Activated CD4-positive, alpha-beta memory T cell treated with anti-CD3 and anti-CD28 coated beads, Interleukin-2, amount 10 ng/mL, durations not matched to agents 7 days and 5 days (primary cell): ENCODE data around the gene VASN. TPM values are rescaled to one million over a fixed set of nuclear protein-coding genes. Genes with fewer than 3 reads are reported as not detected.

Experiments
- CTCF ChIA-PET: fragments of 350-600 bp; sonication (Branson Sonifier 250); formaldehyde crosslinking; loops from one replicate; lab custom pipeline; 2021; ENCODE audit warnings: antibody characterized with exemption, inconsistent platforms; lab: Charles Lee
- POLR2A ChIA-PET: fragments of 350-600 bp; sonication (Branson Sonifier 250); formaldehyde crosslinking; loops from one replicate; lab custom pipeline; 2021; ENCODE audit warnings: antibody characterized with exemption; lab: Charles Lee
- DNase-seq: peaks from one replicate; pipeline ENCODE4 v3.0.0-alpha.2; 2020
- H3K27ac Mint-ChIP-seq: one replicate; pipeline ENCODE4 v1.8.0; 2021; ENCODE audit warnings: mild to moderate bottlenecking, mixed read lengths
- H3K27me3 Mint-ChIP-seq: one replicate; pipeline ENCODE4 v1.8.0; 2021; ENCODE audit warnings: mixed read lengths
- H3K36me3 Mint-ChIP-seq: one replicate; pipeline ENCODE4 v1.8.0; 2021; ENCODE audit warnings: low read depth, mixed read lengths
- H3K4me1 Mint-ChIP-seq: one replicate; pipeline ENCODE4 v1.8.0; 2021; ENCODE audit warnings: mixed read lengths
- H3K4me3 Mint-ChIP-seq: one replicate; pipeline ENCODE4 v1.8.0; 2021; ENCODE audit warnings: mild to moderate bottlenecking, mixed read lengths
- H3K9me3 Mint-ChIP-seq: one replicate; pipeline ENCODE4 v1.8.0; 2021; ENCODE audit warnings: mixed read lengths
- total RNA-seq, 2 experiments: library from RNA; stranded (reverse); gene quantifications; one replicate each; pipeline ENCODE4 v1.2.3, GENCODE V29; 2021

VASN gene
- total RNA-seq, 2 experiments from 2014 or later, result 0.08 TPM; not detected in 1

GRCh38 chr16:4350787-4351659 is 20.6 kb upstream of the VASN start, which contains the start of gene PAM16:
Gene PAM16, minus strand, starts transcription at chr16:4351321. Its CDS starts 87 bp downstream, at chr16:4351234.
- ChIA-PET POLR2A (interaction anchor here (0.6 to 2.7 kb wide), 15 partner anchors 9 to 527 kb away, joined by 3 to 17 read pairs (median 4); partner anchors contain the start of genes DNAJA3 and HMOX2), CTCF (interaction anchor here (1.0 to 3.0 kb wide), 10 partner anchors 8 to 125 kb away, joined by 3 to 15 read pairs (median 4); partner anchors contain the start of gene HMOX2)
- H3K36me3 Mint-ChIP-seq, result peaks cover 18% of the 10 kb centered on the region
- peak; percentile 98 for DNase-seq
- H3K27me3 Mint-ChIP-seq, result no peaks in the 10 kb centered on the region
- H3K27ac Mint-ChIP-seq, result peak within 1 kb of the TSS; percentile 85
- H3K4me3 Mint-ChIP-seq, result peak within 1 kb of the TSS; percentile 93
- H3K9me3 Mint-ChIP-seq, result no peaks in the 10 kb centered on the region
- H3K4me1 Mint-ChIP-seq, result peaks cover 28% of the 10 kb centered on the region

GRCh38 chr16:4351880-4352279 is 19.8 kb upstream of the VASN start:
- POLR2A ChIA-PET, result interaction anchor here (0.7 to 2.7 kb wide), 8 partner anchors 12 to 265 kb away, joined by 3 to 17 read pairs (median 4); partner anchors contain the start of gene DNAJA3
- Mint-ChIP-seq H3K27ac (peak overlapping the region; percentile 85), H3K36me3 (peaks cover 18% of the 10 kb centered on the region), H3K27me3 (no peaks in the 10 kb centered on the region), H3K4me3 (peak overlapping the region; percentile 47), H3K4me1 (peaks cover 28% of the 10 kb centered on the region), H3K9me3 (no peaks in the 10 kb centered on the region)
- CTCF ChIA-PET, result interaction anchor here (0.6 to 3.0 kb wide), 3 partner anchors 42 to 98 kb away, joined by 3 to 15 read pairs (median 15); no protein-coding TSS in a partner anchor
- no peak for DNase-seq

GRCh38 chr16:4352843-4353242 is 18.8 kb upstream of the VASN start:
- Mint-ChIP-seq H3K4me3 (no peak overlapping the region), H3K36me3 (peaks cover 21% of the 10 kb centered on the region), H3K9me3 (no peaks in the 10 kb centered on the region), H3K4me1 (peaks cover 28% of the 10 kb centered on the region), H3K27me3 (no peaks in the 10 kb centered on the region), H3K27ac (no peak overlapping the region)
- ChIA-PET POLR2A (no interaction called here), CTCF (no interaction called here)
- DNase-seq, result no peak

GRCh38 chr16:4353675-4354074 is 18.0 kb upstream of the VASN start:
- Mint-ChIP-seq H3K27ac (peak overlapping the region; percentile 59), H3K4me3 (no peak overlapping the region), H3K36me3 (peaks cover 27% of the 10 kb centered on the region), H3K27me3 (no peaks in the 10 kb centered on the region), H3K4me1 (peaks cover 24% of the 10 kb centered on the region), H3K9me3 (no peaks in the 10 kb centered on the region)
- ChIA-PET POLR2A (interaction anchor here (1.3 kb wide), 1 partner anchor 11 kb away, joined by 4 read pairs; no protein-coding TSS in a partner anchor), CTCF (no interaction called here)
- DNase-seq, result no peak

- no peaks in the 10 kb centered on the region for H3K27me3 Mint-ChIP-seq
- H3K9me3 Mint-ChIP-seq, result no peaks in the 10 kb centered on the region
- peaks cover 31% of the 10 kb centered on the region for H3K36me3 Mint-ChIP-seq
- H3K27ac Mint-ChIP-seq, result no peak overlapping the region
- ChIA-PET POLR2A (interaction anchor here (1.3 kb wide), 1 partner anchor 10 kb away, joined by 4 read pairs; no protein-coding TSS in a partner anchor), CTCF (no interaction called here)
- no peak overlapping the region for H3K4me3 Mint-ChIP-seq
- no peak for DNase-seq
- peaks cover 20% of the 10 kb centered on the region for H3K4me1 Mint-ChIP-seq
Measured at GRCh38 chr16:4354512-4355409, 16.9 kb upstream of the VASN start.

GRCh38 chr16:4356820-4357219 is 14.8 kb upstream of the VASN start:
- ChIA-PET CTCF (no interaction called here), POLR2A (no interaction called here)
- DNase-seq, result no peak
- no peaks in the 10 kb centered on the region for H3K27me3 Mint-ChIP-seq
- H3K9me3 Mint-ChIP-seq, result no peaks in the 10 kb centered on the region
- H3K4me3 Mint-ChIP-seq, result no peak overlapping the region
- no peak overlapping the region for H3K27ac Mint-ChIP-seq
- peaks cover 6% of the 10 kb centered on the region for H3K4me1 Mint-ChIP-seq
- H3K36me3 Mint-ChIP-seq, result peaks cover 41% of the 10 kb centered on the region

GRCh38 chr16:4358236-4358635 is 13.4 kb upstream of the VASN start:
- POLR2A ChIA-PET, result no interaction called here
- Mint-ChIP-seq H3K27ac (no peak overlapping the region), H3K9me3 (no peaks in the 10 kb centered on the region)

GRCh38 chr16:4358831-4359561 is 12.7 kb upstream of the VASN start:
- Mint-ChIP-seq H3K27me3 (no peaks in the 10 kb centered on the region), H3K9me3 (no peaks in the 10 kb centered on the region), H3K4me3 (no peak overlapping the region), H3K27ac (no peak overlapping the region), H3K36me3 (peaks cover 52% of the 10 kb centered on the region), H3K4me1 (no peaks in the 10 kb centered on the region)
- POLR2A ChIA-PET, result interaction anchor here (1.0 kb wide), 1 partner anchor 9 kb away, joined by 3 read pairs; no protein-coding TSS in a partner anchor
- CTCF ChIA-PET, result interaction anchor here (1.0 to 1.7 kb wide), 3 partner anchors 8 to 190 kb away, joined by 3 to 8 read pairs (median 4); partner anchors contain the start of gene PAM16
- peak; percentile 68 for DNase-seq

More at GRCh38 chr16:4358236-4358635, 13.4 kb upstream of the VASN start:
- Mint-ChIP-seq H3K4me1 (peaks cover 5% of the 10 kb centered on the region), H3K36me3 (peaks cover 53% of the 10 kb centered on the region), H3K4me3 (no peak overlapping the region), H3K27me3 (no peaks in the 10 kb centered on the region)
- no peak for DNase-seq
- CTCF ChIA-PET, result interaction anchor here (1.4 to 1.7 kb wide), 2 partner anchors 8 to 45 kb away, joined by 4 to 8 read pairs; partner anchors contain the start of gene PAM16

GRCh38 chr16:4359914-4360313 is 11.7 kb upstream of the VASN start:
- Mint-ChIP-seq H3K36me3 (peaks cover 46% of the 10 kb centered on the region), H3K9me3 (no peaks in the 10 kb centered on the region), H3K27me3 (no peaks in the 10 kb centered on the region), H3K4me1 (no peaks in the 10 kb centered on the region), H3K27ac (no peak overlapping the region), H3K4me3 (no peak overlapping the region)
- ChIA-PET CTCF (interaction anchor here (1.0 to 1.7 kb wide), 3 partner anchors 9 to 189 kb away, joined by 3 to 8 read pairs (median 4); partner anchors contain the start of gene PAM16), POLR2A (interaction anchor here (1.0 kb wide), 1 partner anchor 9 kb away, joined by 3 read pairs; no protein-coding TSS in a partner anchor)
- DNase-seq, result no peak

- H3K27me3 Mint-ChIP-seq, result no peaks in the 10 kb centered on the region
- ChIA-PET CTCF (interaction anchor here (1.3 kb wide), 1 partner anchor 107 kb away, joined by 3 read pairs; no protein-coding TSS in a partner anchor), POLR2A (no interaction called here)
- peaks cover 45% of the 10 kb centered on the region for H3K36me3 Mint-ChIP-seq
- H3K4me3 Mint-ChIP-seq, result no peak overlapping the region
- no peaks in the 10 kb centered on the region for H3K9me3 Mint-ChIP-seq
- no peaks in the 10 kb centered on the region for H3K4me1 Mint-ChIP-seq
- no peak for DNase-seq
- no peak overlapping the region for H3K27ac Mint-ChIP-seq
Measured at GRCh38 chr16:4360538-4361021, 11.1 kb upstream of the VASN start.

GRCh38 chr16:4361033-4361943 is 10.4 kb upstream of the VASN start:
- no peak overlapping the region for H3K27ac Mint-ChIP-seq
- no peak overlapping the region for H3K4me3 Mint-ChIP-seq
- no peak for DNase-seq
- H3K27me3 Mint-ChIP-seq, result no peaks in the 10 kb centered on the region
- no peaks in the 10 kb centered on the region for H3K4me1 Mint-ChIP-seq
- POLR2A ChIA-PET, result interaction anchor here (0.6 to 1.3 kb wide), 2 partner anchors 11 to 53 kb away, joined by 3 read pairs; no protein-coding TSS in a partner anchor
- CTCF ChIA-PET, result interaction anchor here (1.3 kb wide), 1 partner anchor 107 kb away, joined by 3 read pairs; no protein-coding TSS in a partner anchor
- peaks cover 45% of the 10 kb centered on the region for H3K36me3 Mint-ChIP-seq
- H3K9me3 Mint-ChIP-seq, result no peaks in the 10 kb centered on the region
